GM21825 (cell line): Measurements from ENCODE around the gene SPATA19.

Source experiments
- ATAC-seq: cut with Tn5 transposase; IDR thresholded peaks from one replicate; pipeline ENCODE4 v1.9.1; 2021; ENCODE audit warnings: mild to moderate bottlenecking, moderate library complexity; ENCODE audit not compliant: unreplicated experiment

The SPATA19 gene

GRCh38 chr11:133819114-133819513, 26.2 kb downstream of the SPATA19 start:
- no peak for ATAC-seq

DNA sequence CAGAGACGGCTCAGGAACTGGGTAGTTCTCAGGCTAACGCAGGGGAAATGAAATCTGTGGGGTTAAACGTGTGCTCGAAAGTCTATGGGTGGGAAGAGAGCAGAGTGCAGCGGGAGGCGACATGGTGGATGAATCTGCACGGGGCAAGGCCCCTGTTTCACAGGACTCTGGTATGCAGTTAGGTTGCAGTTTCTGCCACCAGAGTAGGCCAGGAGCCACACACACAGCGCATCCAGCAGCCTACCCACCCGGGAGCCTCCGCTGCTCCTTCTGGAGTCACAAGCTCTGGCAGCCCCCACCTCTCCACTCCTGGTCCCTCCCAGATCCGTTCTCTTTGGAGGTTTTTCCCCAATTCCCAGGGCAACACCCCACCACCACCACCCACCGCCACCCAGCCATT, 27.0 kb downstream of the SPATA19 start:
- no peak for ATAC-seq

DNA sequence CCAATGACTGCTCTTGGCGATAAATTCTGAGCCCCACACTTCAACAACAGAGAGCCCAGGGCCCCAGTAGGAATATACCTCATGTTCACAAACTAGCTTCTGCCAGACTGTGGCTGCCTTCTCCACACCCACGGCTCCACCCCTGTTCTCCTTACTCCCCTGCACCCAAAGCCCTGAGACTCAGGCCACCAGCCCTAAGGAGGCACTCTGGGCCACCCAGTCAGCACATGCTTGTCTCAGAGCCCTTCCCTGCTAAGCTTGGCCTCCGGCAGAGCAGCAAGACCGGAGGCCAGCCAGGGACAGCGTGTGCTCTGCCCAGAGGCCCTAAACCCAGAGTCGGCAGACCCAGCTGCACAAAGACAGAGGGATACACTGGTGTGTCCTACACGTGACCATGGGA, 27.9 kb downstream of the SPATA19 start:
- no peak for ATAC-seq

- no peak for ATAC-seq
Observed at GRCh38 chr11:133816146-133816870, 29.0 kb downstream of the SPATA19 start.

GRCh38 chr11:133815636-133816035, 29.7 kb downstream of the SPATA19 start:
- no peak for ATAC-seq

GRCh38 chr11:133814588-133815100, 30.7 kb downstream of the SPATA19 start:
- no peak for ATAC-seq

GRCh38 chr11:133811850-133812685, 33.2 kb downstream of the SPATA19 start:
- no peak for ATAC-seq

GRCh38 chr11:133810766-133811165, 34.5 kb downstream of the SPATA19 start:
- ATAC-seq = no peak

DNA sequence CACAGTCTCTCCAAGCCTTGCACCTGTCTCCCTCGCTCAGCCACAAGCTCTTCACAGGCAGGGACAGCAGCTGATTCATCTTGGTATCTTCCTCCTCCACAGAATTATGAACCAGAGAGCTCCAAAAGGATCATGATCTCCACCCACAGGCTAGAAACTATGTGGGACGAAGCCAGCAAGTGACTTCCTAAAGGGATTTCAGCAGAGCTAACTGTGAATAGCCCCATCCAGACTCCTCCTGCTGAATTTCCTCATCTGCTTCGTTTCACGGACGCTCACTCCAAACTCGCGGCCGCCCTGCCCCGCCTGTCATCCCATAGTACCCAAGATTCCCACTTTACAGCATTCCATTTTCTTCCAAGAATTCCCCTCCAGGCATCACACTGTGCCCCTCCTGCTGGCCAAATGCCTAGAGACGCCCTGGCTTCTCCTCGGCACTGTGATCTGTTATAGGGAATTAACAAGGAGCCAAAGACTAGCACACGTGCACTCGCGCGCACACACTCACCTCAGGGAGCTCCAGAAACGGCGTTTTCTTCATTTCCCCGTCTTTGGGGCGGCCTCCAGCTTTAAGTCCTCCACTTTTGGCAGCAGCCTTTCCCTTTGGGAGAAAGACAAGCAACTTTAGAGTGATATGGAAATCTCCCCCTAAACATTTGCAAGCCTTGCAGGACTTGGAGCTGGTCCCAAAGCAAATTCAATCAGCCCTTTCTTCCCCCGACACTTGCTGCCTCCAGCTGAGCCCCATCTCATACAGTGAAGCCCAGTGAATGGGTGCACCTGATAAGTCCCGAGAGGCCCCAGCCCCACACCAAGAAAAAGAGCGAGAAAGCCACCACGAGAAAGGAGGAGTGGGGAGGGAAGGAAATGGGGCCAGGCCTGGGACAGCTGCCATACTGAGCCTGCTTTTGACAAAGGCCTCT, 35.5 kb downstream of the SPATA19 start:
- no peak for ATAC-seq

- ATAC-seq = no peak
Observed at GRCh38 chr11:133808393-133809140, 36.7 kb downstream of the SPATA19 start.

DNA sequence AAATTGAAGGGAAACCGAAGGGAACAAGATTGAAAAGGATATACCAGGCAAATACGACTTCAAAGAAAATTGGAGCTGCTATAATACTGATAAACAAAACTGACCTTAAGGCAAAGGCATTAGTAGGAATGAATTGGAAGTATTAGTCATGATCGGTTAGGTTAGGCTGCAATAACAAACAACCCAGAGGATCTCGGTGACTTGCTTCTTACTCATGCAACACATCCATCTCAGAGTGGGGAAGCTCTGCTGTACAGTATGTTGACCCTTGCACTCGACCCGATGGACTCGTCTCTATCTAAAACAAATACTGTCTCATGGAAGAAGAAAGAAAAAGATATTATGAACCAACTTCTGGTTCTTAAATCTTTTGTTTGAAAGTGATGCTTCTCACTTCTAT, 42.3 kb downstream of the SPATA19 start:
- ATAC-seq = no peak

DNA sequence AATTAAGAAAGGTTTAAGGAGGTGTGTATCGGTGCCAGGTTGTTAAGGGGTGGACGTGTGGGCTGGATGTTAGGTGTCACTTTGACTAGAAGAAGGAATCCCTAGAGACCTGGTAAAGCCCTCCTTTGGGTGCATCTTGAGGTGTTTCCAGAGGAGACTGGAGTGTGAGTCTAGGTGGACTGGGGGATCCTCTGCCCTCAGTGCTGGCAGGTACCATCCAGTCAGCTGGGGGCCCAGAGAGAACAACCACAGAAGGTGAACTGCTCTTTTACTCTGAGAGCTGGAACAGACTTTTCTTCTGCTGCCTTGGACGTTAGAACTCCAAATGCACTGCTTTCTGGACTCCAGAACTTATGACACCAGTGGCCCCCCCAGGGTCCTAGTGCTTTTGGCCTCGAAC, 44.0 kb downstream of the SPATA19 start:
- no peak for ATAC-seq

- ATAC-seq = no peak
Observed at GRCh38 chr11:133800666-133801065, 44.6 kb downstream of the SPATA19 start.

DNA sequence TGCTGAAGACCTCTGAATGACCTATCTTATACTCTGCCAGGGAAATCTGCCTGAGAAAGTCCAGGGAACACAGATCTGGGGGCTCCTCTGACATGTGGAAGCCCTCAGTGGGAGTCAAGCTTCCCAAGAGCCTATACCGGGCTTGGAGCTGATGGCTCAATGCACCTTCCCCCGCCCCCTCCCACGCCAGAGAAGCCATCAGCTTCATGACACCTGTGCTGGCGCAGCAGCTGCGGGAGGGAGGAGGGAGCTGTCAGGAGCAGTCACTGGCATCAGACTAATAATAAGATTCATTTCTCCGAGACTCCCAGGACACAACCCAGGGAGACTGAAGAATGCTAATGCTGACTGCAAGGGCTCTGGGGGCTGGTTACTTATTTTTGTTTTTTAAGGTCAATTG, 47.8 kb downstream of the SPATA19 start:
- ATAC-seq = no peak

GRCh38 chr11:133796043-133796795, 49.1 kb downstream of the SPATA19 start:
- no peak for ATAC-seq

DNA sequence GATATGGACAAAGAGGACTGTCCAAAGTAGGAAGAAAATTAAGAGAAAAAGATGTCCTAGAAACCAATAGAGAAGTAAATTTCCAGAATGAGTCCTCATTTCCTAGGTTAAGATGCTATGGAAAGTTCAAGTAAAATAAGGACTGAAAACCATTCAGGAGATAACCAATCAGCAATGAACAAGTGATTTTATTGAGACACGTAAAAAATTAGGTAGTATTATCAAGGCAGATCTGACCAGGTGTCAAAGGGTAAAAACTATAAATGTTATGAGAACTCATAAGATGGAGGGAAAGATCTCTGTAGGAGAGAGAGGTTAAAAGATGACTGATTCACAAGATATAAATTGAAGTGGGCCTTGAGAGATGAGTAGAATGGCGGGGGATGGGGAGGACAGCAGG, 50.2 kb downstream of the SPATA19 start:
- no peak for ATAC-seq

DNA sequence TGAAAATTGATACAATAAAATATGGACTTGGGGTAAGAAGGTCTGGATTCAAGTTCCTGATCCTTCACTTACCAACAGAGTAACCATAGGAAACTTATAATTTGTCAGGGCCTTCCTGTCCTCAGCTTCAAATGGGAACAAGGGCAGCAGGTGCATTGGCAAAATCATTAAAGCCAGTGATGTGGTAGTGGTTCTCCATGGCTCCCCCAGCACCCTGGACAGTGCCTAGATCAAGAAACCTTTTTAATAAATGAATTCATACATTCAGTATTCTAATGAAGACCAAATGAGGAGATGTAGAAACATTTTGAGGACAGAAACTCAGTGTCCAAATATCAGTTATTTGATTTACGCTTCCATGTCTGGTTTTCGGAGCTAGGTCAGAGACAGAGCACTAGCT, 51.1 kb downstream of the SPATA19 start:
- ATAC-seq = no peak

DNA sequence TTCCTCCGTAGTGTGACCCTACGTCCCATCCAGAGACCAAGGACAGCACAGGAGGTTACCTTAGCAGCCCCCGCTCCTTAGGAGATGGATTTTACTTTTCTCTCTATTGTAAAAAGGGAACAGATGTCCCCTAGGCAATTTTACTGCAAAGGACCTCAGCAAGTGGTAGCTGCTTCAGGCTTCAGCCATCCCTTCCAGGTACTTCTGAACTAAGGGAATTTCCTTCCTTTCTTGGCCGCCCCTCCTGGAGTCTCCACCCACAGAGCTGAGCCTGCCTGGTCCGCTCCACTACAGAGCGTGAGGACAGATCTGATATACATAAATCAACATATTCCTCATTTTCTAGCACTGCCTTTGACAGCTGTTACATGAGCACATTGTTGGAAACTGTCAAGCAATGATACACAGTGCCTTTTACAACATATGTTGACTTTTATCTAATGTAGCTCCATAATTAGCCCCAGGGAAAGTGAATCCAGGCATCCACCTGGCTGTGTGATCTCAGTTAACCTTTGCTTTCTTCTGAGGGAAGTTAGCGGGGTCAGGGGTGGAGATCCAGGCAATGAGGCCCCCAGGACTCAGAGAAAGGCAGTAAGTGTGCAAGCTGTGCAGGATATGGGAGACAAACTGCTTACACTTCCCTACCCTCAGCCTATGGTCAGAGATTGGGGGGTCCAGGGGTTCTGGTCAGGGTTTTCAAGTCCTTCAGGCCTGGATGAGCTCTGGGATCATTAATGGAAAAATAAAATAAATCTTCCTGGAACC, 51.9 kb downstream of the SPATA19 start:
- no peak for ATAC-seq

- ATAC-seq = no peak
Observed at GRCh38 chr11:133790995-133791394, 54.3 kb downstream of the SPATA19 start.
